Endothelial cell of umbilical vein (primary cell): Measurements from ENCODE around the gene OPA1. TPM values are rescaled to one million over a fixed set of nuclear protein-coding genes. Genes with fewer than 3 reads are reported as not detected.

Experiments
- BruUV-seq: library from RNA; stranded (reverse); fragments of 400-500 nt; replicated peaks from 2 replicates; lab custom pipeline; 2021; lab: Mats Ljungman, UMichigan
- CTCF ChIA-PET: fragments of 300-600, 350-600 bp; sonication (Branson Sonifier 250); formaldehyde crosslinking; loops from one replicate; lab custom pipeline; 2021; ENCODE audit warnings: antibody characterized with exemption, inconsistent platforms; lab: Charles Lee
- POLR2A ChIA-PET: fragments of 300-600, 350-600 bp; sonication (Branson Sonifier 250); formaldehyde crosslinking; loops from one replicate; lab custom pipeline; 2021; ENCODE audit warnings: antibody characterized with exemption, inconsistent platforms; lab: Charles Lee
- DNase-seq: peaks from one replicate; pipeline ENCODE4 v3.0.0-alpha.2; 2011; ENCODE audit warnings: low read depth, low spot score
- FAIRE-seq: peaks from 2 replicates; lab custom pipeline; 2011; peaks lifted over from hg19 to GRCh38; lab: Jason Lieb, UNC
- H2AFZ ChIP-seq: 2 replicates; pipeline ENCODE4 v1.6.0; 2012; ENCODE audit warnings: low read depth, low read length, control low read depth, inconsistent platforms
- H3K27ac ChIP-seq: 2 replicates; pipeline ENCODE4 v1.5.1; 2011; ENCODE audit warnings: low read depth, mild to moderate bottlenecking, control low read depth, low read length, moderate library complexity; ENCODE audit not compliant: insufficient read depth
- H3K27me3 ChIP-seq, 2 experiments: 2 replicates each; pipeline versions ENCODE4 v1.6.0 to v1.6.1; 2011; ENCODE audit warnings: low read length in 2 of 2, mixed read lengths in 1 of 2; ENCODE audit not compliant: control insufficient read depth in 2 of 2, insufficient read depth in 2 of 2
- H3K36me3 ChIP-seq, 2 experiments: 2 replicates in 1 of 2; 3 replicates in 1 of 2; pipeline ENCODE4 v1.5.1; 2011; ENCODE audit warnings: low read length in 2 of 2, mild to moderate bottlenecking in 1 of 2, moderate library complexity in 1 of 2; ENCODE audit not compliant: control insufficient read depth in 2 of 2, insufficient read depth in 2 of 2; ENCODE audit errors: extremely low read depth in 1 of 2
- H3K4me1 ChIP-seq: 3 replicates; pipeline ENCODE4 v1.5.1; 2011; ENCODE audit warnings: mild to moderate bottlenecking, low read length; ENCODE audit not compliant: control insufficient read depth, insufficient read depth; ENCODE audit errors: extremely low read depth
- H3K4me2 ChIP-seq: 2 replicates; pipeline ENCODE4 v1.6.1; 2011; ENCODE audit warnings: low read length, control low read depth, mixed read lengths; ENCODE audit not compliant: insufficient read depth
- H3K4me3 ChIP-seq, 3 experiments: fragments of 200-600 bp in 1 of 3; sonication (generic), shearing (Covaris generic) in 1 of 3; replicated peaks in 1 of 3; 2 replicates each; pipeline ENCODE4 v1.5.1; 2011 to 2016; ENCODE audit warnings: control low read depth in 3 of 3, low read length in 3 of 3, mild to moderate bottlenecking in 2 of 3, inconsistent platforms in 1 of 3, low read depth in 1 of 3, moderate library complexity in 1 of 3; ENCODE audit not compliant: insufficient read depth in 1 of 3
- H3K79me2 ChIP-seq: 2 replicates; pipeline ENCODE4 v1.6.0; 2012; ENCODE audit warnings: low read length, inconsistent platforms; ENCODE audit not compliant: control insufficient read depth, insufficient read depth
- H3K9ac ChIP-seq: replicated peaks from 2 replicates; pipeline ENCODE3; 2011; ENCODE audit warnings: low read length, control low read depth; ENCODE audit not compliant: insufficient read depth; ENCODE audit errors: extremely low read depth
- H3K9me1 ChIP-seq: replicated peaks from 3 replicates; pipeline ENCODE4 v1.6.0; 2011; ENCODE audit warnings: mild to moderate bottlenecking, low read length; ENCODE audit not compliant: control insufficient read depth, insufficient read depth; ENCODE audit errors: extremely low read depth
- H3K9me3 ChIP-seq: replicated peaks from 2 replicates; pipeline ENCODE4 v1.5.1; 2012; ENCODE audit warnings: low read length, inconsistent platforms; ENCODE audit not compliant: control insufficient read depth, insufficient read depth
- H4K20me1 ChIP-seq: replicated peaks from 2 replicates; pipeline ENCODE3; 2011; ENCODE audit warnings: mild to moderate bottlenecking, low read length; ENCODE audit not compliant: control insufficient read depth, insufficient read depth; ENCODE audit errors: extremely low read depth
- EZH2 ChIP-seq: IDR thresholded peaks from 2 replicates; pipeline ENCODE4 v1.6.1; 2012; ENCODE audit warnings: borderline replicate concordance, low read depth, mild to moderate bottlenecking, moderate library complexity, low read length, inconsistent platforms; ENCODE audit not compliant: severe bottlenecking
- FOS ChIP-seq: IDR thresholded peaks from 2 replicates; pipeline ENCODE4 v1.6.1; 2011; ENCODE audit warnings: mild to moderate bottlenecking, low read length, moderate library complexity, borderline replicate concordance; ENCODE audit not compliant: insufficient read depth
- GATA2 ChIP-seq: IDR thresholded peaks from 2 replicates; pipeline ENCODE4 v1.7.0; 2011; ENCODE audit warnings: low read depth, mild to moderate bottlenecking, moderate library complexity, mixed read lengths, low read length; ENCODE audit not compliant: insufficient read length, insufficient read depth
- JUN ChIP-seq: IDR thresholded peaks from 2 replicates; pipeline ENCODE4 v1.6.1; 2011; ENCODE audit warnings: borderline replicate concordance, low read depth; ENCODE audit not compliant: insufficient read length, insufficient read depth
- MYC ChIP-seq: IDR thresholded peaks from one replicate; pipeline ENCODE4 v1.6.1; 2011; ENCODE audit warnings: mild to moderate bottlenecking, low read depth, low read length
- POLR2A ChIP-seq: IDR thresholded peaks from 2 replicates; pipeline ENCODE4 v1.6.1; 2012; ENCODE audit warnings: low read depth, mild to moderate bottlenecking, control low read depth, low read length
- POLR2AphosphoS5 ChIP-seq: IDR thresholded peaks from 2 replicates; pipeline ENCODE4 v1.6.1; 2012; ENCODE audit warnings: low read depth, mild to moderate bottlenecking, control low read depth, low read length, moderate library complexity; ENCODE audit not compliant: insufficient read depth
- dilution Hi-C: fragments of 300-500 bp; cut with MboI; formaldehyde crosslinking; loops from one replicate; pipeline ENCODE4 v1.15.0; 2019; ENCODE audit warnings: low sequenced_read_pairs; ENCODE audit not compliant: extremely low pct_ligation_motif_present
- intact Hi-C: fragments of 100-400 bp; cut with micrococcal nuclease; formaldehyde crosslinking; loops from one replicate; pipeline ENCODE4 v1.10.0; 2022
- polyA plus RNA-seq, 4 experiments: library from polyadenylated mRNA; depleted of rRNA in 3 of 4; stranded (reverse) in 3 of 4; unstranded in 1 of 4; fragments of >200 nt; gene quantifications; 2 replicates each; pipeline versions ENCODE4 v1.2.1 to v1.2.3, GENCODE V29; 2011 to 2012; ENCODE audit warnings: missing spikeins in 1 of 4
- total RNA-seq: library from RNA; stranded (reverse); gene quantifications from 2 replicates; pipeline ENCODE4 v1.2.3, GENCODE V29; 2021
- TF ChIP-seq, protein P1 (sequence below): IDR thresholded peaks from 2 replicates; pipeline ENCODE4 v1.6.1; 2011; ENCODE audit not compliant: insufficient read depth, insufficient read length
- TF ChIP-seq, protein P2 (sequence below), 2 donors: IDR thresholded peaks; 1 replicate in 1 of 2; 2 replicates in 1 of 2; pipeline ENCODE4 v1.5.1; 2011; ENCODE audit warnings: low read length in 2 of 2, mild to moderate bottlenecking in 2 of 2, moderate library complexity in 2 of 2, control low read depth in 1 of 2, inconsistent platforms in 1 of 2, low read depth in 1 of 2; ENCODE audit not compliant: insufficient read depth in 1 of 2; ENCODE audit errors: extremely low read depth in 1 of 2

The OPA1 gene
- total and polyA plus RNA-seq, 2 donors (not counting 3 experiments of a cell fraction or from before 2014, with no cell fraction given), result 10.0 to 62.0 TPM

DNA sequence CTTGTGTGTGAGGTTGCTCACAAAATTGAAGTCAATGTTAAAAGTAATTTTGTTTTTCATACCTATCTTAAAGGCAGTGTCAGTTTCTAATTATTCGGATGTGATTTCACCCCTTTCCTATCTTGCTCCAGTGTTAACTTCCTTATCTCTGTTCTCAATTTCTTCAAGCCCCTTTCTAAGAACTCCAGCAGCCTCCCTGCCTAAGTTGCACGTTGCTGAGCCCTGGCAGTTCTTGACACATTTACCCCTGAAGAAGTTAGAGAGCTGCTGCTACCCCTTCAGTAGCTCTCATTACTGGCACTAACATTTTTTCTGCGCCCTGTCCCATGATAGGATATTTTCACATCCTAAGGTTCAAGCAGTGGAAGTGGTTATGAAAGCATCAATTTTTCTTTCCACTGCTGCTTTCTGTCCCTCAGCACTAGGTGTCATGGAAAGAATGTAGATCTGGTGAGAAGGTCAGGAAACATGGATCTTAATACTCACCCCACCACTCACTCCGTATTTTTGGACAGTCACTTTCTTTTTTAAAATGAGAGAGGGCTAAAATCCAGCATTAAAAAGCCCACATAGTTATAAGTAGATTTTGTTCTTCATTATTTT is 62.9 kb downstream of the OPA1 start:
- dilution Hi-C loops, result no loop called here
- H3K9me1 ChIP-seq, result no peaks in the 10 kb centered on the region
- peaks cover 2 to 20% of the 10 kb centered on the region in 2 experiments for H3K36me3 ChIP-seq
- H3K9ac ChIP-seq, result no peak overlapping the region
- no peak overlapping the region for H3K4me2 ChIP-seq
- no peak overlapping the region for H3K4me3 ChIP-seq
- H3K9me3 ChIP-seq, result no peaks in the 10 kb centered on the region
- FAIRE-seq (no peak), DNase-seq (no peak)
- no peaks in the 10 kb centered on the region for H4K20me1 ChIP-seq
- TF ChIP-seq POLR2A (no peak), GATA2 (no peak), MYC (no peak), FOS (no peak), EZH2 (no peak), POLR2AphosphoS5 (no peak), JUN (no peak)
- TF ChIP-seq, protein P1, sequence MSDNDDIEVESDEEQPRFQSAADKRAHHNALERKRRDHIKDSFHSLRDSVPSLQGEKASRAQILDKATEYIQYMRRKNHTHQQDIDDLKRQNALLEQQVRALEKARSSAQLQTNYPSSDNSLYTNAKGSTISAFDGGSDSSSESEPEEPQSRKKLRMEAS, result no peak
- TF ChIP-seq, protein P2, sequence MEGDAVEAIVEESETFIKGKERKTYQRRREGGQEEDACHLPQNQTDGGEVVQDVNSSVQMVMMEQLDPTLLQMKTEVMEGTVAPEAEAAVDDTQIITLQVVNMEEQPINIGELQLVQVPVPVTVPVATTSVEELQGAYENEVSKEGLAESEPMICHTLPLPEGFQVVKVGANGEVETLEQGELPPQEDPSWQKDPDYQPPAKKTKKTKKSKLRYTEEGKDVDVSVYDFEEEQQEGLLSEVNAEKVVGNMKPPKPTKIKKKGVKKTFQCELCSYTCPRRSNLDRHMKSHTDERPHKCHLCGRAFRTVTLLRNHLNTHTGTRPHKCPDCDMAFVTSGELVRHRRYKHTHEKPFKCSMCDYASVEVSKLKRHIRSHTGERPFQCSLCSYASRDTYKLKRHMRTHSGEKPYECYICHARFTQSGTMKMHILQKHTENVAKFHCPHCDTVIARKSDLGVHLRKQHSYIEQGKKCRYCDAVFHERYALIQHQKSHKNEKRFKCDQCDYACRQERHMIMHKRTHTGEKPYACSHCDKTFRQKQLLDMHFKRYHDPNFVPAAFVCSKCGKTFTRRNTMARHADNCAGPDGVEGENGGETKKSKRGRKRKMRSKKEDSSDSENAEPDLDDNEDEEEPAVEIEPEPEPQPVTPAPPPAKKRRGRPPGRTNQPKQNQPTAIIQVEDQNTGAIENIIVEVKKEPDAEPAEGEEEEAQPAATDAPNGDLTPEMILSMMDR (IDR thresholded peaks at IDR 0.05; ENCODE audit: extremely low read depth in 1 of 2, insufficient read depth in 1 of 2, low read depth in 1 of 2, low read length in 2 of 2), result no peak
- ChIA-PET CTCF (interaction anchor here (1.1 to 2.9 kb wide), 2 partner anchors 9 to 659 kb away, joined by 3 to 14 read pairs; no protein-coding TSS in a partner anchor), POLR2A (no interaction called here)
- no peaks in the 10 kb centered on the region for H3K4me1 ChIP-seq
- no peaks in the 10 kb centered on the region for H3K27me3 ChIP-seq
- no peaks in the 10 kb centered on the region for H3K79me2 ChIP-seq
- intact Hi-C loops, result no loop called here
- H2AFZ ChIP-seq, result no peak overlapping the region
- no TSS peak for BruUV-seq
- no peak overlapping the region for H3K27ac ChIP-seq
